ENCODE results near the gene CCDC158.
"Not testable (repeated sequence)": the region's sequence is repeated elsewhere in the genome, so short reads cannot be mapped to it uniquely, and the experiment has no call there.

CCDC158 gene

DNA sequence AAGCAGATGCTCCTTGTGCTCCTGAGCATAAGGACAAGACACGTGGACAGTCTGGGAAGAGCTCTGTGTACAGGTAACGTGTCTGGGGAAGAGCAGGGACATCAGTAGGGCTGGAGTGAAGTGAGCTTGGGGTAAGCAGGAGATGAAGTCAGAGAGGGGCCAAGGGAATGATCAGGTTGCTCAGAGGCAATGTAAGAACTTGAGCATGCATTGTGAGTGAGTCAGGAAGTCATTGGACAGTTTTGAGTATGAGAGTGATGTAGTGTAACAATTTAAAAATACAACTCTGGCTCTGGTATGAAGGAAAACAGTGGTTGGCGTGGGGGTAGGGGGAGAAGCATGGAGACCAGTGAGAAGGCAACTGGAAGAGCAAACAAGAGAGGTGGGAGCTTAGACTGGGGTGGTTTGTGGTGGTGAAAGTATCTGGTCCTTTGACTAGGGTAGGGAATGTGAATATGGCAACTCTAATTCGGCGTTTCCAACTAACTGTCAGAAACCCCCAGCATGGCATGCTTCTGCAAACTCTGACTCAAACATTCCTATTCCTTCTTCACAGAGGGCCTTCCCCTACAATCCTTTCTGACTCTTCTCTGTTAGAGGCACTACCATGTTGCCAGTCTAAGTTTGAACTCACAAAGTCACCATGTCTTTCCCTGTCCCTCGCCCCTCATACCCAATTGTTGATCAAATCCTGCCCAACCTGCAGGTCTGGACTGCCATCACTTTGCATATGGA lies 57.2 kb downstream of the CCDC158 start:
- DNase-seq, result no peak

DNA sequence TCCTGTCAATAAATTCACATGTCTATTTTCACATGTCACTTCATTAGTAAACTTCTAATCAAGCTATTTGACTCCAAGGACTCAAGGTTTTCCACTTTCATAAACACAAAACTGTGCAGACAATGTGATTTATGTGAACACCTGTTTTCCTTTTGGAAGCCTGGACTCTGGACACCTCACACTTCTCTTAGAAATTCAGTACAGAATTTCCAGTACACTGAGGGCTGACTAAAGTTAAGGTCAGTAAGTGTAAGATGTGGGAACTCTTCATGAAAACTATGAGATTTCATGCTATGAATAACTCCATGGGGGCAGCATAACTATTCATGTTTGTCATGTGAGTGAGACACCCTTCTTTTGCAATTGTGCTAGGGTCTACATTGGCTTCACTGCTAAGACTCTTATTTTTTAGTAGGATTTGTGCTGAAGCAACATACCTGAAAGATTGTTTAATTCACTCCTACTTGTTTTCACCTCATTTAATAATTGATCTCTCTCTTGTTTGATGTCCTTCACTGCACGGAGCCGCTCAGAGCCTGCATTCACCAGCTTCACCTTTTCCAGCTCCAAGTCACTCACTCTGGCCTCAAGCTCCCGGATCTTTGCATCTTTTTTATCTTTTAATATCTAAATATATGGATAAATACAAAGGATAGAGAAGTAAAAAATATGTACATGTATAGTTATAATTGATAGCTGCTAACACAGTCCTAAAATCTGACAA lies 59.1 kb downstream of the CCDC158 start:
- DNase-seq, result no peak

DNA sequence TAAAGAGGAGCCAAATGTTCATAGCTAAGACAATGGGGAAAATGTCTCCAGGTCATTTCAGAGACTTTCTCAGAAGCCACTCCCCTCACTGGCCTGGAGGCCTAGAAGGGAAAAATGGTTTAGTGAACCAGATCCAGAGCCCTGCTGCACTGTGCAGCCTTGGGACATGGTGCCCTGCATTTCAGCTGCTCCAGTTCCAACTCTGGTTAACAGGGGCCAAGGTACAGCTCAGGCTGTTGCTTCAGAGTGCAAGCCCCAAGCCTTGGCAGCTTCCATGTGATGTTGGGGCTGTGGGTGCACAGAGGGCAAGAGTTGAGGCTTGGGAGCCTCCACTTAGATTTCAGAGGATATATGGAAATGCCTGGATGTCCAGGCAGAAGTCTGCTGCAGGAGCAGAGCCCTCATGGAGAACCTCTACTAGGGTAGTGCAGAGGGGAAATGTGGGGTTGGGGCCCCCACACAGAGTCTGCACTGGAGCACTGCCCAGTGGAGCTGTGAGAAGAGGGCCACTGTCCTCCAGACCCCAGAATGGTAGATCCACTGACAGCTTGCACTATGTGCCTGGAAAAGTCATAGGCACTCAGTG lies 61.0 kb downstream of the CCDC158 start:
- not testable (repeated sequence) for DNase-seq

DNA sequence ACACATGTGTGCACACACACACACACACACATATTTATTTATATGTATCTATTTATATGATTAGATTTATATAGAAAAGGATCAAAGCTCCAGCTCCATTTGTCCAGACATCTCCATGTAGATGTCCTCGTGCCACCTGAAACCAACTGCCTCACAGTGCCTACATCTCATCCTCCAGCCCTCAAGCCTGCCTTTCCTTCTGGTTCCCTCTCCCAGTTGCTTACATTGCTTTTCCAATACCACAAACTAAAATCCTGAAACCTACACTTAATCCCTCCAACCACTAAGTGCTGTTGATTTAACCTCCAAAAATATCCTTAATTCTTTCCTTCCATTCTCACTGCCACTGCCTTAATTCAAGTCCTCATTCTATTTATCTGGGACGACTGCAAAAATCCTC lies 63.0 kb downstream of the CCDC158 start:
- DNase-seq, result no peak

DNA sequence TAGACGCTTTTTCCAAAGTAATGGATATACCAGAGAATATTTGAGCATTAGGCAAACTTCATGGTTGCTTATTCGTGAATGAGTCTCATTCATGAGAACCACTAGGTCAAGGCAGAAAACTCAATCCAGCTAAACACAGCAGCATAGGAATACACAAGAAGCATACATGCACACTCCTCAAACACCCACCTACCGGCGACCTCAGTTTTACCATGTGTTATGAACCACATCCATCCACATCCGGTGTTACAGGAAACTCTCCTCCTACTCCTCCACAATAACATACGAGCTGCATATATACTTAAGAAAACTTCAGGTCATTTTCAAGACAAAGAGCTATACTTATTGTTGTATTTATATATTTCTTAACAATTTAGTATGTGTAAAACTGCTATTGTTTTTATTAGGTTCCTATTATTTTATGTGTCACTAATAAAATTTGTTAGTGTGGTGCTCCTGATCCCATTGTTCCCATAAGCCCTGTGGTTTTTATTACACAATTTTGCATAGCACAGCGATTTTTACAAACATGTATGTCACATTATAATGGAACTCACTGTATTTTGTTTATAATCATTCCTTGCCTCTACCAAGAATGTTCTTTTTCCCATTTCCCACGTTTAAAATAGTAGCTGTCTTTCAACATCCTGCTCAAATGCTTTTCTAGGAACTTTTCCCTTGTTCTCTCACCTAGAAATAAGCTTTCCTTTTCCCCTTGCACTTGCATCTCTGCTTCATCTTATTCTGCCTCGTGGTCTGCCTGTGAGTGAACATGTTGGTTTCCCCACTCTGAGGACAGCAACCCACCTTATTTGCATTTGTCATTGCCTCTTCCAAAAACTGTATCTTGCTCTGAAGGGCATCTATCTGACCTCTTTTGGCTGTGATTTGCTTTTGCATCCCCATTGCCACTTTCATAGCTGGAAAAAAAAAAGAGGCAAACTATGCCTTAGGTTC lies 66.1 kb downstream of the CCDC158 start:
- no peak for DNase-seq

DNA sequence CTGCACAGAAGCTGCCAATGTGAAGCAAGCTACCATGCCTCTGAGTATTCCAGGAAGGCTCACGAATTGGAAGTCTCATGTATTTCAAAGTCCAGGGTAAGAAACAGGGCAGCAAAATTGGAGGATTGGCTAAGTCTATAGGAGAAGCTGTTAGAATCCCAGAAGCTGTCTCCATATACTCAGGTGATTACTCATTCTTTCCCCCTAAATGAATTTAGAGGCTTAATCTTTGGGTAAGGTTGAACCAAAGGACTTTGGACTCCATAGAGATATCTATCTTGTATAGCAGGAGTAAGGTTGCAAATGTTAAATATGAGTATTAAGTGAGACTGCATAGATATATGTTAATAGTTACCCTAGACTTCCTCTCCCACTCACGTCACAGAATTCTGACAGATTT lies 78.1 kb downstream of the CCDC158 start:
- no peak for DNase-seq

DNA sequence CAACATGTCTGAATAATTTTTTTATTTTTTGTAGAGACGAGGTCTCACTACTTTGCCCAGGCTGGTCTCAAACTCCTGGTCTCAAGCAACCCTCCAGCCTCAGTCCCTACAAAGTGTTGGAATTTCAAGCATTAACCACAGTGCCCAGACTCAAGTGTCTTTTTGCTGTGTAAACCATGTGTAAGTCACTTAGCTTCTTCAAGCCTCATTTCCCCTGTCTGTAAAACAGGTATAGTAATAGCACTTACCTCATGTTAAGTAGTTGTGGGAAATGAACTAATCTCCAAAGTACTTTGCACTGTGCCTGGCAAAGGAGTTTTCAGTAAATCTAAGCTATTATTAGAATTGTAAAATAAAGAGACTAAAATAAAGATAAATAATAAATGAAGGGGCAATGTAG lies 78.8 kb downstream of the CCDC158 start:
- no peak for DNase-seq

DNA sequence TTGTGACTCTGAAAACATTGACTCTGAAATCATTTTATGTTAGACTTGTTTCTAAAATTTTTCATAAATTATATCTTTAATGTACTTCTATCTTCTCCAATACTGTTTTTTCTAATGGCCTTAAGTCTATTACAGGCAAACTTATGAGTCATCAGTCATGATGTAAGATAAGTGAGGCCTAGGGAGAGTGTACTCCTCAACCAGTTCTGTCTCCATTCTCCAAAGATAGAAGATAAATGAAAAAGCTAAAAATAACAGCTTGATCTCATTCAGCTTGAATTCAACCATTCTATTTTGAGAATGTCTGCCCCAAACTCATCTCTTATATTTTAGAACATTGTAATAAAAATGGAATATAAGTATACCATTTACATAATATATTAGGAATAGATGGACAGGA lies 79.9 kb downstream of the CCDC158 start:
- DNase-seq, result peak; percentile 44

DNA sequence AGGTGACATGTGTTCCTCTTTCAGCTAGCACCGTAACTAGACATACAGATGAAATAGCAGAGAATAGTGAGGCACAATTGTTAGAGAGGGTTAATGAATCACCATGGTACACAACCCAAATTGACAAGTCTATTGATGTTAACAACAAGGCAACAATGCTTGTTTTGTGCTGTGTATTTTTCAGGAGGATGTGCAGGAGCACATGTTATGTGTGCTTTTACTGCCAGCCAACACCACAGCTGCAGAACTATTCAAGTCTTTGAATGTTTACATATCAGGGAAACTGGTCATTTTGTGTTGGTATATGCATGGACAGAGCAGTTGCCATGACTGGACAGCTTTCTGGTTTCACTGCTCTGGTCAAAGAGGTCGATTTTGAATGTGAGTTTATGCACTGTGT lies 81.6 kb downstream of the CCDC158 start:
- no peak for DNase-seq

DNA sequence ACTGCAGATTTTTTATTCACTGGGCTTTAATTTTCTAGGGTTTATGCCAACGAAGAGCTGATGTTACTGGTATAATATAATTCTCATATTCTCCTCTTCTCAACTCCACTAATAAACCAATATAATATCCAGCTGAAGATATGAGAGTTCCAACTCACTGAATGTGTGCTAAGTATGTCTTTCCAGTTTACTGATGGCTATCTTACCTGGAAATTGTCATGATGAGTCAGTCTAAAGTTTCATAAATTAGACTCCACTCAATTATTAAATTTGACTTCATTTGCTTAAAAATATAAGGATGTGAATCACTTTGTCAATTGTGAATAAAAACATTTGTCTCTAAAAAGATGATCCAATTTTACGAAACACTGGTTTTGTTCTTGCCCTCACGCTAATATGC lies 86.1 kb downstream of the CCDC158 start:
- DNase-seq, result no peak

DNA sequence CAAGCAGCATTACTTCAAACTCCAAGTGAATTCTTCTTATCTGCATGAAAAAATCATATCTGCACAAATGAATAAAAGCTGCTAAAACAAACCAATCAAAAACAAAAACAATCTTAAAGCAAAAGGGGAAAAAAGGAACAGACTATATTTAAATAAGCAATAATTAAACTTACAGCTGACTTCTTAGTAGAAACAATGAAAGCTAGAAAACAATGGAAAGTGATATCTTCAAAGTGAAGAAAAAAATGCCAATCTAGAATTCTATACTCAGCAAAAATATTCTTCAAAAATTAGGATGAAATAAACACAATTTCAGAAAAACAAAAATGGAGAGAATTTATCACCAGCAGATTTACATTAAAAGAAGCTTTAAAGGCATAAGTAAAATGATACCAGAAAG lies 94.4 kb downstream of the CCDC158 start:
- DNase-seq, result no peak

DNA sequence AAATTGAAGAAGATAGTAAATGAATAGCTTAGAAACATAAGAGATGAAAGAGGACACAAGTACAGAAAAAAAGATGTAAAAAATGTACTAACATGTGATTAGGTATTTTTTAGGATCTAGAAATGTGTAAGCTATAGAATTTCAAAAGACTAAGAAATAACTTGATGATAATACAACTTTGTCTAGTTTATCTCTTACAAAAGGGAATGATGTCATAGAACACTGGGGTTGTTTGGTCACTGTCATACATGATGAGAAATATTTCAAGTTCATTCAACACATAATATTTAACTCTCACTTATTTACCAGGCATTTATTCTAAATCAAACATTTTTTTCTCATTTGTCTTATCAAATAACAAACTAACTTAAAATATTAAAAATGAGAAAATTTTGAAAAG lies 95.9 kb downstream of the CCDC158 start:
- no peak for DNase-seq

DNA sequence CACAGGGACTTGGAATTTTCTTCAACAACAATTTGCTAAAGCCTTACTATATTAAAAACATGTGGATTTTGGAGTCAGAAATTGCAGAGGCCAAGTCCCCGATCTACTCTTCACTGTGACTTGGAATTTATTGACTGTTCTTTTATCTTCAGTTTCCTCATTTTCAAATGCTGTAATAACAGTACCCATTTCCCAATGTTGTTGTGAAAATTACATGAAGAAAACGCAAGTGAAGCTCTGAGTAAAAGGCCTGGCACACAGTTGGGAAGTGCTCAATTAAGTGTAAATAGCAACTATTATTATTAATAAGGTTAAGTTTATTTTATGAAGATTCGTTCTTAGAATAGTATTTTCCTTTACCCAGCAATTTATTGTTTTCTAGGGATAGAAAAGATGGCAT lies 98.7 kb downstream of the CCDC158 start:
- no peak for DNase-seq

DNA sequence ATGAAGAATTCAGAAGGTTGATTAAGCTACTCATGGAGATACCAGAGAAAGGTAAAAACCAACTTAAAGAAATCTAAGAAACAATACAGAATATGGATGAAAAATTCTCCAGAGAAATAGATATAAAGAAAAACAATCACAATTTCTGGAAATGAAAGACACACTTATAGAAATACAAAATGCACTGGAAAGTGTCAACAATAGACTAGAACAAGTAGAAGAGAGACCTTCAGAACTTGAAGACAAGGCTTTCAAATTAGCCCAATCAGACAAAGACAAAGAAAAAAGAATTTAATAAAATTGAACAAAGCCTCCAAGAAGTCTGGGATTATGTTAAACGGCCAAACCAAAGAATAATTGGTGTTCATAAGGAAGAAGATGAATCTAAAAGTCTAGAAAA lies 104.8 kb downstream of the CCDC158 start:
- DNase-seq, result no peak

DNA sequence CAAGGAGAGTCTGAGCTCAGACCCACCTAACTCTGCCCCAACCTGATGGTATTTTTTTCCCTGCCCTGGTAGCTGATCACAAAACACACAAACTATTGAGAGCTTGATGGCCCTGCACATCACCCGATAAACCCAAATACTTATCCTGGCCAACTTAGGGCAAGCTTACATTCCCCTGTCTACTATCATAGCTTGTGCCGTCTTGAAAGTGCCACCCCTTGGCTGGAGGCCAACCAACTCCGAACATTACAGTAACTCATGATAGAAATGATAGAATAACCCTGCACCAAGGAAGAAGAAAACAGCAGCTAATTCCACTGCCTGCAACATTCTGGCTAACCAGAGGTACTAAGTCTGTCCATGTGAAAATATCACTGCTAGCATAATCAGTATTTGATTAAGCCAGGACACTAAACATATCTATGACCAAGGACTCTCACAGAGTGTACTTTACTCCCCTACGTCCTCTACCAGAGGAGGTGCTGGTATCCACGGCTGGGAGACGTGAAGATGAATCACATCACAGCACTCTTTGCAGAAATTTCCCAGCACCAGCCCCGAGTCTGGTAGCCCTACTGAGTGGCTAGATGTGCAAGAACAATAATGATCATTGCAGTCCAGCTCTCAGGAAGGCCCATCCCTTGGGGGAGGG lies 105.5 kb downstream of the CCDC158 start:
- no peak for DNase-seq

DNA sequence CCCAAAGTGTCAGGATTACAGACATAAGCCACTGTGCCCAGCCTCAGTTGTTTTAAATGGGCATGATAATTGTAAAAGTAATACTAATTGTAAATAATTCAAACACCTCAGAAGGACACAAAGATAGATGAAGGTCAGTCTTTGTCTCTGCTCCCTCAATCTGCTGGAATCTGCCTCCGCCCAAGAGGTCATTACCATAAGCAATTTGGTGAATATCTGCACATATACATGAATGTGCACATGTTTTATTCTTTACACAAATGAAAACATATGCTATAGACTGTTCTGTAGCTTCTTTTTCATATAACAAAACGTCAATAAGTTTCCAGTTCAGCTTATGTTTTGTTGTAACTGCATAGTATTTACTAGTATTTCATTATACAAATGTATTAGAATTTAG lies 107.4 kb downstream of the CCDC158 start:
- no peak for DNase-seq

DNA sequence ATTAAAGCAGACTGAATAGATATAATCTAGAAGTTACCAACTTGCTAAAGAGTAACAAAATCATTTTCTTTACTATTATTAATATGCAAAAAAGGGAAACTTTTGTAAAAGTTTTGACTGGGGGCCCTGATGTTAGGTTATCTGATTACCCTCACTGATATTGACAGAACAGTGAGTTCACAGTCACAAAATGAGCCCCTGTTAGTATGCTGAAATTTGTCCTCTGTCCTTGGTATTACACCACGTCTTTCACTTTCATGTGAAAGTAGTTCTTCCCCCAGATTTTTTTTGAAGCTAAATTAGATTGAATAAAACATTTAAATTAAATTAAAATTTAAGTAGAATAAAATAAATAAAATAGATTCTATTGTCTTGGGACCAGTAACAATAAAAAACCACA lies 108.5 kb downstream of the CCDC158 start:
- DNase-seq, result no peak

DNA sequence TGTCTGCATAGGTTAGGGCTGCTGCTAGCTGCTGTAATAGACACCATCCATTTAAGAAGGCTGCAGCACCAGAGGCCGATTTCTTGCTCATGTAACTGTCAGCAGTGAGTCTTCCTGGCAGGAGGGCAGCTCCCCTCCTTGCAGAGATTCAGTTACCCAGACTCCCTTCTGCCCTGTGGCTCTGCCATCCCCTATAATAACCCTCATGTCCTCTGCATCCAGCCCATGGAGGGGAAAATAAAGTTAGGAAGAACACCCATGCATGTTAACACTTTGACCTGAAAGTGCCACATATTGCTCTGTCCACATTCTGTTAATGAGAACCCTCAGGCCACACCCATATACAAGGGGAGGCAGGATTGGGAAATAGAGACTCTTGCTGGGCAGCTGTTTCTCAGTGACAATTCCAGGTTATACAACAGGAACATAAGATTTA lies 109.0 kb downstream of the CCDC158 start:
- DNase-seq, result no peak

DNA sequence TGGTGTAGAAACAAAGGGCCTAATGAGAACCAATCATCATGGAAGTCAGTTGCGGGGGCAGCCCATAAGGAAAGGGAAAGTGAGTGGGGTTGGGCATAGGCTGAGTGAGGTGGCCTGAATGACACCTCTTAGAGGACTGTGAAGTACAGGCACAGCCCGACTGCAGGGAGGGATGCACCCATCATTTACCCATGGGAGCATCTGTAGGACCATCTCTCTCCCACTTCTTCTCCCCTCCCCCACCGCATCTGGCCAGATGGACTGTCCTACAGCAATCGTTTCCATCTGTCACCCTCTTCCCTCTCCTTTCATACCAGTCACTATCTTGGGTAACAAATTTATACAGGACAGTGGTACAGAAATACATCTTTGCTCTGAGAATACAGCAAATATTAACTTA lies 110.3 kb downstream of the CCDC158 start:
- DNase-seq, result no peak

DNA sequence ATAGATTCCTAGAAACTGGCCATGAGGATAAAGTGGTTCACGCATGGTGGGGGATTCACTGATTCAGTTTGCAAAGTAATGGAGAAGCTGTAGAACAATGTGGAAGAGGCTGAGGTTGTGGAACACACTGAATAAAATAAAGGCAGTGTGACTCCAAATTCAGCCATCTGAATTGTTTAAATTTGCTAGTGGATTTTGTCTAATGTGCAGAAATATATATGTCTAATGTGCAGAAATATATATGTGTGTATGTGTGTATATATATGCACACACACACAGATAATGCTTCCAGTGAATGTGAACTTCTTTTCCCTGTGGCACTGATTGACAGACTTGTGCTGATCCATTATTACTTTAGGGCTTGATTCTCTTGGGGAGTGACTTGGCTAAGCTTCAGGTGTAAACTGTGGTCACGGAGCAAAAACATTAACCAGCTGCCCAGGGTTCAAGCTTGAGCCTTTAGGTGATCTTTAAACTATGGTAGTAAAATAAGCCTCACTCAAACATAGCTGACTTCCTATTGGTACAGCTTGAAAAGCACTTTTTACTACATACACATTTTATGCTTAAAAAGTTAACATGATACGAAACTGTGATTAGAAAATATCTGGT lies 110.9 kb downstream of the CCDC158 start:
- DNase-seq, result no peak

DNA sequence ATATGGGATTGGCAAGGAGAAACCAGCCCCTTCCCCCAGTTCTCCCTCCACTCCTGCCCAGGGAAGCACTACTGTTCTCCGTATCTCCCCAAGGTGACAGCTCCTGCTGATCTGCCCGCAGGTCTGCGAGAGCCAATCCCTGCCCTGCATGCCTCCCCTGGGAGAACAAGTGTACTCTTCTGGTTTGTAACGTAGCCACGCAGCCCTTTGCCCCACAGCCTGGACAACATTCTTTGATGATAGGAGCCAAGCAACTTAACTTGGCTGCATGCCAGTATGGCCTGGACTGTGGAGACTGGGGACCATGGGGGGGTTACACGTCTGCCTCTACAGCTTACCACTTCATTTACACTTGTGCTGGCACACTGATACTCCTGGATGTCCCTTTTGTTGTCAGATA lies 112.4 kb downstream of the CCDC158 start:
- DNase-seq, result no peak

DNA sequence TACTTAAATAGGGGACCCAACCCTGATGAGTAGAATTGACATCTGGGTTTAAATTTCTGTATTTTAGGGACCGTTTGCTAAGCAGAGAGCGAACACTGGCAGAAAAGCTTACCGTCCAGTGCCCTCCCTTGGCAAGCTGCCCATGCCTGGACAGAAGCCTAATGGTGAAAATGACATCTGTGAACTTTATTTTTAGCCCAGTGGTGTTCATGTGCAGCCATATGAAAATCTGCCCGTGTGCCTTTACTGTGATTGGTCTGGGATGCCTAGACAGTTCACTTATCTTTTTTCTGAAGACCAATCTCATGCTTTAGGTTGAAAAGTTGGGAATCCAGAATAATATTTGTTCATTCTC lies 113.3 kb downstream of the CCDC158 start:
- DNase-seq, result no peak
